PC-9 (cell line): ENCODE results near the gene TRIB2.

Experiments
- CTCF ChIP-seq: fragments of 200-600 bp; sonication (generic); conservative IDR thresholded peaks from 2 replicates; pipeline ENCODE4 v1.6.1; 2017; ENCODE audit warnings: mixed run types, antibody characterized with exemption, mild to moderate bottlenecking, moderate library complexity
- EZH2 ChIP-seq: fragments of 200-600 bp; sonication (generic); IDR thresholded peaks from 2 replicates; pipeline ENCODE4 v1.8.0; 2017; ENCODE audit warnings: antibody characterized with exemption, low read depth

- no peak for TF ChIP-seq CTCF
- TF ChIP-seq EZH2 = no peak
These were observed 23.1 kb downstream of the TRIB2 start for GRCh38 chr2:12739721-12740254.
